Skeletal muscle satellite cell (primary cell): ENCODE results near the gene CTPS2.
"Not testable (repeated sequence)": the region's sequence is repeated elsewhere in the genome, so short reads cannot be mapped to it uniquely, and the experiment has no call there.

ENCODE experiments used
- H3K27me3 ChIP-seq: 2 replicates; pipeline ENCODE4 v1.7.0; 2013; ENCODE audit warnings: low read length; ENCODE audit not compliant: control insufficient read depth, insufficient read depth
- H3K36me3 ChIP-seq: 2 replicates; pipeline ENCODE4 v1.7.0; 2013; ENCODE audit warnings: mild to moderate bottlenecking, control low read depth, low read length; ENCODE audit not compliant: insufficient read depth
- H3K4me1 ChIP-seq: 2 replicates; pipeline ENCODE4 v1.7.0; 2013; ENCODE audit warnings: low read length; ENCODE audit not compliant: control insufficient read depth, insufficient read depth
- H3K4me2 ChIP-seq: 2 replicates; pipeline ENCODE4 v1.7.0; 2013; ENCODE audit warnings: mild to moderate bottlenecking, low read length
- H3K4me3 ChIP-seq: 2 replicates; pipeline ENCODE4 v1.7.0; 2013; ENCODE audit warnings: low read length
- H3K9ac ChIP-seq: 2 replicates; pipeline ENCODE4 v1.7.0; 2013; ENCODE audit warnings: mild to moderate bottlenecking, low read depth, low read length, moderate library complexity
- H3K9me3 ChIP-seq: replicated peaks from 2 replicates; pipeline ENCODE4 v1.7.0; 2013; ENCODE audit warnings: mild to moderate bottlenecking, control low read depth, low read length

The CTPS2 gene

GRCh38 chrX:16730450-16730849 is 18.0 kb upstream of the CTPS2 start:
- Histone ChIP-seq H3K27me3 (no peaks in the 10 kb centered on the region), H3K9me3 (no peaks in the 10 kb centered on the region), H3K4me3 (no peak overlapping the region), H3K9ac (no peak overlapping the region), H3K36me3 (peaks cover 6% of the 10 kb centered on the region), H3K4me1 (no peaks in the 10 kb centered on the region), H3K4me2 (no peak overlapping the region)

GRCh38 chrX:16727637-16728036 is 15.2 kb upstream of the CTPS2 start:
- no peaks in the 10 kb centered on the region for H3K27me3 ChIP-seq
- H3K4me2 ChIP-seq: no peak overlapping the region
- H3K9ac ChIP-seq: no peak overlapping the region
- H3K4me3 ChIP-seq: no peak overlapping the region
- H3K36me3 ChIP-seq: peaks cover 6% of the 10 kb centered on the region
- no peaks in the 10 kb centered on the region for H3K4me1 ChIP-seq
- H3K9me3 ChIP-seq: no peaks in the 10 kb centered on the region

- H3K9ac ChIP-seq, H3K4me3 ChIP-seq, H3K9me3 ChIP-seq, H3K4me2 ChIP-seq, H3K4me1 ChIP-seq, H3K27me3 ChIP-seq, H3K36me3 ChIP-seq: not testable (repeated sequence)
Measured at GRCh38 chrX:16726347-16726988, 14.0 kb upstream of the CTPS2 start.

- no peak overlapping the region for H3K4me2 ChIP-seq
- H3K9ac ChIP-seq: no peak overlapping the region
- H3K4me1 ChIP-seq: peaks cover 5% of the 10 kb centered on the region
- no peaks in the 10 kb centered on the region for H3K9me3 ChIP-seq
- no peak overlapping the region for H3K4me3 ChIP-seq
- no peaks in the 10 kb centered on the region for H3K36me3 ChIP-seq
- no peaks in the 10 kb centered on the region for H3K27me3 ChIP-seq
Measured at GRCh38 chrX:16725072-16725471, 12.6 kb upstream of the CTPS2 start.

- no peak overlapping the region for H3K4me2 ChIP-seq
- H3K4me3 ChIP-seq: no peak overlapping the region
- H3K9me3 ChIP-seq: no peaks in the 10 kb centered on the region
- no peaks in the 10 kb centered on the region for H3K36me3 ChIP-seq
- H3K27me3 ChIP-seq: no peaks in the 10 kb centered on the region
- peaks cover 10% of the 10 kb centered on the region for H3K4me1 ChIP-seq
- H3K9ac ChIP-seq: no peak overlapping the region
Measured at GRCh38 chrX:16722481-16722880, 10.0 kb upstream of the CTPS2 start.

GRCh38 chrX:16719334-16720084 is 7.0 kb upstream of the CTPS2 start, which contains the start of gene SYAP1:
SYAP1 (plus strand) TSS chrX:16719612; CDS start chrX:16719725, 113 bp downstream.
- peak within 1 kb of the TSS; percentile 82 for H3K4me3 ChIP-seq
- no peaks in the 10 kb centered on the region for H3K9me3 ChIP-seq
- peak within 1 kb of the TSS; percentile 96 for H3K4me2 ChIP-seq
- H3K27me3 ChIP-seq: no peaks in the 10 kb centered on the region
- H3K9ac ChIP-seq: peak within 1 kb of the TSS; percentile 89
- H3K36me3 ChIP-seq: no peaks in the 10 kb centered on the region
- peaks cover 10% of the 10 kb centered on the region for H3K4me1 ChIP-seq

- H3K4me3 ChIP-seq: peak overlapping the region; percentile 82
- no peaks in the 10 kb centered on the region for H3K36me3 ChIP-seq
- H3K27me3 ChIP-seq: peaks cover 5% of the 10 kb centered on the region
- no peaks in the 10 kb centered on the region for H3K9me3 ChIP-seq
- peaks cover 10% of the 10 kb centered on the region for H3K4me1 ChIP-seq
- peak overlapping the region; percentile 89 for H3K9ac ChIP-seq
- H3K4me2 ChIP-seq: peak overlapping the region; percentile 83
Measured at GRCh38 chrX:16718824-16719333, 6.4 kb upstream of the CTPS2 start.

GRCh38 chrX:16716451-16716850 is 4.0 kb upstream of the CTPS2 start:
- not testable (repeated sequence) for H3K36me3 ChIP-seq, H3K9me3 ChIP-seq, H3K9ac ChIP-seq, H3K4me2 ChIP-seq, H3K4me1 ChIP-seq, H3K27me3 ChIP-seq, H3K4me3 ChIP-seq

GRCh38 chrX:16715638-16716037 is 3.2 kb upstream of the CTPS2 start:
- H3K4me1 ChIP-seq, H3K27me3 ChIP-seq, H3K4me3 ChIP-seq, H3K4me2 ChIP-seq, H3K9ac ChIP-seq, H3K9me3 ChIP-seq, H3K36me3 ChIP-seq: not testable (repeated sequence)

GRCh38 chrX:16714504-16714903 is 2.0 kb upstream of the CTPS2 start:
- H3K4me2 ChIP-seq: no peak overlapping the region
- no peak overlapping the region for H3K9ac ChIP-seq
- H3K9me3 ChIP-seq: no peaks in the 10 kb centered on the region
- H3K4me3 ChIP-seq: no peak overlapping the region
- H3K4me1 ChIP-seq: peaks cover 3% of the 10 kb centered on the region
- no peaks in the 10 kb centered on the region for H3K36me3 ChIP-seq
- H3K27me3 ChIP-seq: peaks cover 5% of the 10 kb centered on the region

GRCh38 chrX:16711893-16712547 is 449 bp downstream of the CTPS2 start:
- Histone ChIP-seq H3K4me1 (no peaks in the 10 kb centered on the region), H3K4me2 (peak overlapping the region; percentile 94), H3K9ac (peak overlapping the region; percentile 85), H3K36me3 (peaks cover 2% of the 10 kb centered on the region), H3K4me3 (peak overlapping the region; percentile 82), H3K27me3 (peaks cover 5% of the 10 kb centered on the region), H3K9me3 (no peaks in the 10 kb centered on the region)
